WI38 (cell line): ENCODE data around the gene XAB2.

Experiments
- H3K4me3 ChIP-seq: 2 replicates; pipeline ENCODE4 v1.5.1; 2011; ENCODE audit warnings: low read depth, mild to moderate bottlenecking, control low read depth, low read length
- TF ChIP-seq, protein P1 (sequence below): IDR thresholded peaks from 2 replicates; pipeline ENCODE4 v1.5.1; 2012; ENCODE audit warnings: low read depth, mild to moderate bottlenecking, control low read depth, low read length

The XAB2 gene

DNA sequence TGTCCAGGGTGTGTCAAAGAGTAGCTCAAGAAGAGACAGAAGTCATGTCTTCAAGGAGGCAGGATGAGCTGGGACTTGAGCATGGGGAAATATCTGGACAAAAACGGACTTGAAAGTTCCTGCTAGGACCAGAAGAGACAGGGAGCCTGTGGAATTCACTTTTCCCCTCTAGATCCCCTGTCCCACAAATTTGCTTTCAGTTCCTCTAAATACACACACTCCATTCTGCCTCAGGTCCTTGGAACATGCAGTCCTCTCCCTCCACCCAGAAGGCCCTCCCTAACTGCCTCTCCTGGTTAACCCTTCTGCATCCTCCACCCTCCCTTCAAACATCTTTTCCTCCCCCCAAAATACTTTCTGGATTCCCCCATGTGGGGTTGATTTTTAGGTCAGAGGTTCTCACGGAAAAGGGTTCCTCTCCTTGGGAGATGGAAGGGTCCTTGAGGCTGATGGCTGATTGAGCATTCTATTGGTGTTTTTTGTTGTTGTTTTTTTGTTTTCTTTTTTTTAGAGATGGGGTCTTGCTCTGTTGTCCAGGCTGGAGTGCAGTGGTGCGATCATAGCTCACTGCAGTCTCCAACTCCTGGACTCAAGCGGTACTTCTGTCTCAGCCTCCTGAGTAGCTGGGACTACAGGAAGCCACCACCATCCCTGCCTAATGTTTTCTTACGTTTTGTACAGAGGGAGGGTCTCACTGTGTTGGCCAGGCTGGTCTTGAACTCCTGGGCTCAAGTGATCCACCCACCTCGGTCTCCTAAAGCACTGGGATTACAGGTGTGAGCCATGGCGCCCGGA lies 32.6 kb upstream of the XAB2 start:
- no peak overlapping the region for H3K4me3 ChIP-seq
- TF ChIP-seq, protein P1, sequence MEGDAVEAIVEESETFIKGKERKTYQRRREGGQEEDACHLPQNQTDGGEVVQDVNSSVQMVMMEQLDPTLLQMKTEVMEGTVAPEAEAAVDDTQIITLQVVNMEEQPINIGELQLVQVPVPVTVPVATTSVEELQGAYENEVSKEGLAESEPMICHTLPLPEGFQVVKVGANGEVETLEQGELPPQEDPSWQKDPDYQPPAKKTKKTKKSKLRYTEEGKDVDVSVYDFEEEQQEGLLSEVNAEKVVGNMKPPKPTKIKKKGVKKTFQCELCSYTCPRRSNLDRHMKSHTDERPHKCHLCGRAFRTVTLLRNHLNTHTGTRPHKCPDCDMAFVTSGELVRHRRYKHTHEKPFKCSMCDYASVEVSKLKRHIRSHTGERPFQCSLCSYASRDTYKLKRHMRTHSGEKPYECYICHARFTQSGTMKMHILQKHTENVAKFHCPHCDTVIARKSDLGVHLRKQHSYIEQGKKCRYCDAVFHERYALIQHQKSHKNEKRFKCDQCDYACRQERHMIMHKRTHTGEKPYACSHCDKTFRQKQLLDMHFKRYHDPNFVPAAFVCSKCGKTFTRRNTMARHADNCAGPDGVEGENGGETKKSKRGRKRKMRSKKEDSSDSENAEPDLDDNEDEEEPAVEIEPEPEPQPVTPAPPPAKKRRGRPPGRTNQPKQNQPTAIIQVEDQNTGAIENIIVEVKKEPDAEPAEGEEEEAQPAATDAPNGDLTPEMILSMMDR: no peak

DNA sequence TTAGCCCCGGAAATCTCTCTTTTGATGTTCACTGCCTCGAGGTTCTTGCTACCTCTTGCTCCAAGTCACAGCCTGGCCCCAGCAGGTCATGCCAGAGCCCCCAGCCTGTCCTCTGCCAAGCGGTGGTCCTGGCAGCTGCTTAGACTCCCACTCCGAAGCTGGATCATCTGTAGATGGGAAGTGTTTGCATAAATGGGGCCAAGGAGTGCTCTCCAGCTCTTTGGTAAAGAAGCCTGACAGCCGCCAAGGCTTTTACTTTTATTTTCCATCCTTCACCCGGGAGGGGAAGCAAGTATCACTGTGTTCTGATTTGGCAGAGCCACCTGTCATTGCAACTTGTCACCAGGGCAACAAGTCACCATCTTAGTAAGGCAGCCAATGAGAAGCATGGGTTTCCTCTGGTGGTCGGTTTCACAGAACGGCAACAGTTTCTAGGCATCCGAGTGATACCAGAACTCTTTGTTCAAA lies 28.9 kb upstream of the XAB2 start:
- TF ChIP-seq, protein P1: no peak
- no peak overlapping the region for H3K4me3 ChIP-seq

DNA sequence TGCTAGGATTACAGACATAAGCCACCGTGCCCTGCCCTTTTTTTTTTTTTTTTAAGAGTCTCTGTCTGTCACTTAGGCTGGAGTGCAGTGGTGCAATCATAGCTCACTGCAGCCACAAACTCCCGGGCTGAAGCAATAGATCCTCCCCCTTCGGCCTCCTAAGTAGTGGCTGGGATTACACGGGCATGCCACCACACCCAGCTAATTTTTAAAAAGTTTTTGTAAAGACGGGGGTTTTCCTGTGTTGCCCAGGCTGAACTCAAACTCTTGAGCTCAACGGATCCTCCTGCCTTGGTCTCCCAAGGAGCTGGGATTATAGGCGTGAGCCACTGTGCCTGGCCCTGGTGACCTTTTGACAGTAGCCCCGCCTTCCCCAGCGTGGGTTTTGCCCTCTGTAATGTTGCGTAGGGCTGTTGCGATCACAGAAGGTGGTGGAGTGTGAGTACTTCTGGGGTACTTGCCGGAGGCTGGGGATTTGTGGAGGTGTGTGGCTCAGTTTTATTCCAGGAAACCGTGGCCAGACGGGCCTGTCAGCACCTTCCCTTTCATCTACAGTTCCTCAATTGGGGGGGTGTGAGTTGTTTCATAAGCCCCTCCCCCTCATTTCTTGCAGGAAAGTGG lies 27.9 kb upstream of the XAB2 start:
- no peak overlapping the region for H3K4me3 ChIP-seq
- TF ChIP-seq, protein P1: no peak

DNA sequence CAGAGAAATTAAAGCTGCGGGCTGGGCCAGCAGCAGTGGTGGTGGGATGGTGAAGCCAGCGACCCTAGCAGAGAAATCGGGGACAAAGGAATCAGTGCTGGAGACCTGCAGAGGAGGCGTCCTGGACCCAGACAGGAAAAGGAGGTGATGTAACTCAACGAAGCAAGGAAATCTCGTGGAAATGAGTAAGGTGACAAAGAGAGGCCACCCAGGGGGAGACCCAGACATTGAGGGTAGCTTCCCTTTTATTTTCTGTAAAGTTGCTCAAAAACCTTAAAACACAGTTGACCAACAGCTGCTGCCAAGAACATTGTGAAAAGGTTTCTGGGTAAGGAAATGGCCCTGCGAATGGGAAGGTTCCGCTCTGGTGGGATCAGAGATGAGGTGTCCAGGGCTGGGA lies 26.2 kb upstream of the XAB2 start:
- no peak overlapping the region for H3K4me3 ChIP-seq
- TF ChIP-seq, protein P1: no peak

DNA sequence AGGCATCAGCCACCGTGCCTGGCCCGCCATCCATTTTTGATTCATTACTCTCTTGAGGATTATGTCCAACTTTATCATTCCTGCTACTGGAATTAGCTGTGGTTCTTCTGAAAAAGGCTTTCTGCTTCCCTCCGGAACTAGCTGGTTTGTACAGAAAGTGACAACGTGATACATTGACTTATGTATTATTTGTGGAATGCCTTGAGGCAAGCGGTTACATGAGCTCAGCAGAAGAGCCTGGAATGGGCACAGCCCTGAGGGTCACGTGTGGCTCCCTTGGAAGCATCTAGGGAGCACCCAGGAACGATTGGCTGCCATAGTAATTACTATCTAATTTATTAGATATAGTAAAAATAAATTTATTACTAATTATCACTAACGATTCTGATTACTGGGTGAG lies 25.1 kb upstream of the XAB2 start:
- no peak overlapping the region for H3K4me3 ChIP-seq
- TF ChIP-seq, protein P1: no peak

DNA sequence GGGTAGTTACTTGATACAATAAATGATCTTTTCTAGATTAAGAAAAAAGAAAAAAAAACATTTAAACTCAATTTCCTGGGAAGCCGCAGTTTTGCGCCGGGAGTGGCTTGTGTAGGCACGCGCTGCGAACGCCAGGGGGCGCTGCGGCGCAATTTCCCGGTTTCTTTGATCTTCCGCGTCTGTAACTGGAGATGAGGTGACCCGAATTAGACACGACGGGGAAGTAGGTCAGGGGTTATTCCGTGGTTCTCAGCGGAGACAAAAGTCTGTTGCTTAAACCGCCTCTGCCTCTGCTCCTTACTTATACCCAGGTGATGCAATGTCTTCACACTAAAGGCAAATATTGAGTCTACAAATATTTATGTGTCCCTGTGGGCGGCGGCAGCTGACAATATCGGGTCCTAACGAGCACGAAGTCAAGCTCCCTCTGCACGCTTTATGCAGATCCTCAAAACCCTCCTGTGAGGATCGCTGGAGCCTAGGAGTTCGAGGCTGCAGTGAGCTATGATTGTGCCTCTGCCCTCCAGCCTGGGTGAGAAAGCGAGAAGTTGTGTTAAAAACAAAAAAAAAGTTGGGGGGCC lies 22.8 kb upstream of the XAB2 start:
- TF ChIP-seq, protein P1: peak; percentile 95
- peak overlapping the region; percentile 38 for H3K4me3 ChIP-seq

DNA sequence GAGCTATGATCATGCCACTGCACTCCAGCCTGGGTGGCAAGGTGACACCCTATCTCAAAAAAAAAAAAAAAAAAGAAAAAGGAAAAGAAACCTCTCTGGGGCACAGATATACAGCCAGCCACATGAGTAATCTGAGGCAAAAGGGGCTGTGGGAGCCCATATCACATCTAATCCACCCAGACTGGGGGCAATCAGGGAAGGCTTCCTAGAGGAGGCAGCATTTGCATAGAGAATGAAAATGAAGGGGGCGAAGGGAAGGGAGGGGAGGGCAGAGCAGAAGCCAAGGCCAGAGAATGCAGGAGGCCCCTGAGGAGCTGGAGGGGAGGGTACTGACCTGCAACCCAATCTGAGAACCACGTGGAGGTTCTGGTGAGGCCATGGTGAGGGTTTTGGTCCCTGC lies 20.8 kb upstream of the XAB2 start:
- no peak overlapping the region for H3K4me3 ChIP-seq
- TF ChIP-seq, protein P1: no peak
